BE2C (cell line): Measurements from ENCODE around the gene CARMIL3.
"Not testable (repeated sequence)": the region's sequence is repeated elsewhere in the genome, so short reads cannot be mapped to it uniquely, and the experiment has no call there.

Experiments
- DNase-seq: peaks from one replicate; pipeline ENCODE4 v3.0.0-alpha.2; 2020
- H3K27me3 ChIP-seq: fragments of 250-450 bp; sonication (Bioruptor Pico); 2 replicates; pipeline ENCODE4 v1.5.1; 2020; ENCODE audit warnings: mild to moderate bottlenecking
- H3K36me3 ChIP-seq: fragments of 250-450 bp; sonication (Bioruptor Pico); 2 replicates; pipeline ENCODE4 v1.5.1; 2020; ENCODE audit warnings: mild to moderate bottlenecking
- H3K4me1 ChIP-seq: fragments of 250-450 bp; sonication (Bioruptor Pico); 2 replicates; pipeline ENCODE4 v1.5.1; 2020
- H3K4me3 ChIP-seq: 2 replicates; pipeline ENCODE4 v1.5.1; 2011; ENCODE audit warnings: low read depth, low read length
- H3K9me3 ChIP-seq: fragments of 250-450 bp; sonication (Bioruptor Pico); 2 replicates; pipeline ENCODE4 v1.5.1; 2020
- CTCF ChIP-seq: IDR thresholded peaks from 2 replicates; pipeline ENCODE4 v1.5.1; 2012; ENCODE audit warnings: mild to moderate bottlenecking, low read depth, low read length

Gene CARMIL3

DNA sequence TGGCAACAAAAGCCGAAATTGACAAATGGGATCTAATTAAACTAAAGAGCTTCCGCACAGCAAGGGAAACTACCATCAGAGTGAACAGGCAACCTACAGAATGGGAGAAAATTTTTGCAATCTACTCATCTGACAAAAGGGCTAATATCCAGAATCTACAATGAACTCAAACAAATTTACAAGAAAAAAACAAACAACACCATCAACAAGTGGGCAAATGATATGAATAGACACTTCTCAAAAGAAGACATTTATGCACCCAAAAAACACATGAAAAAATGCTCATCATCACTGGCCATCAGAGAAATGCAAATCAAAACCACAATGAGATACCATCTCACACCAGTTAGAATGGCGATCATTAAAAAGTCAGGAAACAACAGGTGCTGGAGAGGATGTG is 22.1 kb upstream of the CARMIL3 start:
- not testable (repeated sequence) for H3K4me3 ChIP-seq, H3K4me1 ChIP-seq, H3K36me3 ChIP-seq, H3K9me3 ChIP-seq, H3K27me3 ChIP-seq, DNase-seq

DNA sequence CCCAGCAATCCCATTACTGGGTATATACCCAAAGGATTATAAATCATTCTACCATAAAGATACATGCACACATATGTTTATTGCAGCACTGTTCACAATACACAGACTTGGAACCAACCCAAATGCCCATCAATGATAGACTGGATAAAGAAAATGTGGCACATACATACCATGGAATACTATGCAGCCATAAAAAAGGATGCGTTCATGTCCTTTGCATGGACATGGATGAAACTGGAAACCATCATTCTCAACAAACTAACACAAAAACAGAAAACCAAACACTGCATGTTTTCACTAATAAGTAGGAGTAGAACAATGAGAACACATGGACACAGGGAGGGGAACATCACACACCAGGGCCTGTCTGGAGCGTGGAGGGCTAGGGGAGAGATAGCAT is 20.5 kb upstream of the CARMIL3 start:
- H3K9me3 ChIP-seq, DNase-seq, H3K36me3 ChIP-seq, H3K27me3 ChIP-seq, H3K4me3 ChIP-seq, H3K4me1 ChIP-seq: not testable (repeated sequence)

DNA sequence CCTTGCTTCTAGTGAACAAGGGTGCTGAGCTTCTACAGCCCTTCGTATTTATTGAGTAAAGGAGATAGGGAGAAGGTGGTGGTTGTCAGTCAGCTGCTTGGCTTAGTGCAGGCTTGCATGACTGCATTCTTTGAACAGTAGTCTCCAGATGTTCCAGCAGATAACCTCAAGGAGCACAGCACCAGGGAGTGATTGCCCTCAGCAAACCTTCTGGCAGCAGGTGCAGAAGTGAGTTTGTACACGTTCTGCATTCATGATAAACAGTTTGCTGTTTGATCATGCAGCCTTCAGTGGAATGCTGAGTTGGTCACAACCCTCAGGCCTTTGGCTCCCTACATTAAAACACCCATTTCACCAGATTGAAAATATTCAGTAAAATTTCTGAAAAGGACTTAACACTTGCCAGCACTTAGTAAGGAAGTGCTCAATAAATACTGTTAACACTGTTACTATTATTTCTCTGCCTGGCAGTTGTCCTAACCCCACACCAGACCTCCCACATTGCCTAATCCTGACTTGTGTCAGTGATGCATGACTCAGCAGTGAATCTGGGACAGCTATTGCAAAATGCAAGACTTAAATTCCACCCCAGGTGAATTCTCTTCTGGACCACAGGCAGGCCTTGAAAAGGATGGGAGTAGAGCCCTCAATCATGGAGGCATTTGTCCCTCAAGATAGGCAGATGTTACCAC is 18.9 kb upstream of the CARMIL3 start:
- H3K9me3 ChIP-seq, result no peaks in the 10 kb centered on the region; the same call in 1 of the 2 replicates
- H3K27me3 ChIP-seq, result no peaks in the 10 kb centered on the region
- no peaks in the 10 kb centered on the region for H3K4me1 ChIP-seq
- TF ChIP-seq CTCF, result no peak
- H3K36me3 ChIP-seq, result no peaks in the 10 kb centered on the region
- no peak for DNase-seq
- no peak overlapping the region for H3K4me3 ChIP-seq

GRCh38 chr14:24035769-24036168 is 16.0 kb upstream of the CARMIL3 start:
- not testable (repeated sequence) for H3K36me3 ChIP-seq, H3K4me1 ChIP-seq, DNase-seq, H3K9me3 ChIP-seq, H3K27me3 ChIP-seq
- peak overlapping the region; percentile 69 for H3K4me3 ChIP-seq

DNA sequence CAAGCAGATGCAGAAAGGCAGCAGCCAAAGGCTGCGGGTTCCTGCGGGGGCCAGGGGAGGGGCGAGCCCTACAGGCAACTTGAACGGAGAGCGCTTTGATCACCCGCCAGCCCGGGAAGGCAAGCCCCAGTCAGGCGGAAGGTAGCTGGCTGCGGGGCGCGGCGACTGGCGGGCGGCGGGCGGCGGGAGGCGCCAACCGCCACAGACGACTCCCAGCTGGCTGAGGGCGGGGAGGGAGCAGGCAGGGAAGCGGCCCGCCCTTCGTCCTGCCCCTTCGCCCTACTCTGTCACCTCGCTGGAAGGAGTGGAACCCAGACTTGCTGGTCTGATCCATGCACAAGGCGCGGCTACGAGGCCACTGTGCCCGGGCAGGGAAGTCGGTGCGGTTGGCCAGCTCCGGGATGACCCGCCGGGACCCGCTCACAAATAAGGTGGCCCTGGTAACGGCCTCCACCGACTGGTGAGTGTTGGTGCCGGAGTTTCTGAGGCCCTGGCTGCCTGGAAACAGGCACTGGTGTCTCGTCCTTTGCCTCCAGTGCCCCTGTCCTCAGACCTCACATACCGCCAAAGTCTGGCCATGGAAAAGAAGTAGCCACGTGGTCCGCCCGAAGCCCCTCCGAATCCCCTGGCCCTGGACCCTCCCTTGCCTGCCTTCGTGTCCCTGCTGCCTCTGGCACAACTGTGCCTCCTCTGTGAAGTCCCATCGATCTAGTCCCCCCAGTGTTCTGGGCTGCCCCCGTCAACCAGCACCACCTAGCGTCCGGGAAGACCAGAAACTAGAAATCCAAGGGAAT is 15.4 kb upstream of the CARMIL3 start:
- DNase-seq, result peak; percentile 85
- peak; percentile 91 for TF ChIP-seq CTCF
- no peaks in the 10 kb centered on the region for H3K36me3 ChIP-seq
- no peaks in the 10 kb centered on the region; the same call in 1 of the 2 replicates for H3K9me3 ChIP-seq
- no peaks in the 10 kb centered on the region for H3K27me3 ChIP-seq
- H3K4me1 ChIP-seq, result no peaks in the 10 kb centered on the region
- peak overlapping the region; percentile 69 for H3K4me3 ChIP-seq

DNA sequence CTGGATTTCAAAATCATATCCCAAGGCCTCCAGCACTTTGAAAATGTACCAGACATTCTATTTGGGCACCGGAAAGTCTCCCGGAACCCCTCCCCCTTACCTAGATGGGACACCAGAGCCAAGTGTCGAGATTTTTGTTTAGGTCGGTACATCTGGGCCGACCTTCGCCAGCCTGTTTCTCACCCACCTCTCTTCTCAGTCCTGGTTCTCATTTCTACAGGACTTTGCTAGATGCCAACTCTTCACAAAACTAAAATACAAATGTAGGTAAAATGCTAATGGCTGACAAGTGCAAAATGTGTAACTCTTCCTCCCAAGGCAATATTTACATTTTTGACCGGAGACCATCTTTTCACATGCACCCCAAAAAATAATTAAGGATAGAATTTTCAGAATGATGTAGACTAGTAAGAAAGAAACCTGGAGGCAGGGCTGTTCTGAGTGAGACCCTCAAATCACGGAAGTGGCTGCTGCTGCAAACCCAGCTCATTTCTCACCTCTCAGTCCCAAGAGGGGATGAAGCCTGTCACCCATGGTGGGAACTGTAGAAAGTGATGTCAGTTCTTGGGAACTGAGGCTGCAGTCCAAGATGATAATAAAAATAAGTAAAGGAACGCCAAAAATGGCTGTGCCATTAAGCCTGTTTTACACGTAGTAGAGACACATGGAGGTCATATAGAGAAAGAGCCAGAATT is 14.7 kb upstream of the CARMIL3 start:
- H3K27me3 ChIP-seq, H3K9me3 ChIP-seq, DNase-seq, H3K36me3 ChIP-seq, H3K4me1 ChIP-seq: not testable (repeated sequence)
- peak overlapping the region; percentile 69 for H3K4me3 ChIP-seq

DNA sequence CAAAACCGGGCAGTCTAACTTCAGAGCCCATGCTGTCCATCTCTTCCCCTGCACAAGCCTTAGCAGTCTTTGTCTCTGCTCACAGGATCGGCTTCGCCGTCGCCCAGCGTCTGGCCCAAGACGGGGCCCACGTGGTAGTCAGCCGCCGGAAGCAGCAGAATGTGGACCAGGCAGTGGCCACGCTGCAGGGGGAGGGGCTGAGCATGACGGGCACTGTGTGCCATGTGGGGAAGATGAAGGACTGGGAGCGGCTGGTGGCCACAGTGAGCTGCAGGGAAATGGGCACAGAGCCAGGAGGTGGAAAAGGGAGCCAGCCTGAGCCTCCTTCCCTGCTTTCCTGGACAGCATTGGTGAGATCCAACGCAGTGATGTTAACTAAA is 14.2 kb upstream of the CARMIL3 start:
- Histone ChIP-seq H3K36me3 (no peaks in the 10 kb centered on the region), H3K9me3 (no peaks in the 10 kb centered on the region; the same call in 1 of the 2 replicates), H3K27me3 (no peaks in the 10 kb centered on the region), H3K4me1 (no peaks in the 10 kb centered on the region), H3K4me3 (no peak overlapping the region)
- DNase-seq, result peak; percentile 62
- TF ChIP-seq CTCF, result no peak

- no peaks in the 10 kb centered on the region for H3K36me3 ChIP-seq
- no peaks in the 10 kb centered on the region; the same call in 1 of the 2 replicates for H3K9me3 ChIP-seq
- H3K4me1 ChIP-seq, result no peaks in the 10 kb centered on the region
- H3K27me3 ChIP-seq, result no peaks in the 10 kb centered on the region
- no peak for TF ChIP-seq CTCF
- no peak overlapping the region for H3K4me3 ChIP-seq
- DNase-seq, result no peak
Measured at GRCh38 chr14:24038686-24039085, 13.1 kb upstream of the CARMIL3 start.
